ENCODE results near the gene SLC25A24.

The SLC25A24 gene

DNA sequence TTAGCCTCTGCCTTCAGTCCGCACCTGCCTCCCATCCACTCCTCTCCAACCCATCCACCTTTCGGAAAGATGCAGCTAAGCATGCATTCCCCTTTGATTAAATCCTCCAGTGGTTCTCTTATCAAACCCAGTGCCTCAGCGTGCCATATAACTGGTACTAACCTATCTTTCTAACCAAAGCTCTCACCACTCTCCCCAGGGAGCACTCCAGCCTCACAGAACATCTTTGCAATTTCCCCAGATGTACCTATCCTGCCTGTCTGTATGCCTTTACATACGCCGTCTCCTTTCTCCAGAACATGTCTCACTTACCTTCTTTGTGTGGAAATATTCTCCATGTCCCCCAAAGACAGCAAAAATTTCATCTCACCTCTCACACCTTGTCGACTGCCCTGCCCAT, 80.0 kb downstream of the SLC25A24 start:
- no peak for DNase-seq (ENCODE audit: low read depth)
- no peak overlapping the region for H3K4me3 ChIP-seq (ENCODE audit: low read length)
- TF ChIP-seq, protein P1, sequence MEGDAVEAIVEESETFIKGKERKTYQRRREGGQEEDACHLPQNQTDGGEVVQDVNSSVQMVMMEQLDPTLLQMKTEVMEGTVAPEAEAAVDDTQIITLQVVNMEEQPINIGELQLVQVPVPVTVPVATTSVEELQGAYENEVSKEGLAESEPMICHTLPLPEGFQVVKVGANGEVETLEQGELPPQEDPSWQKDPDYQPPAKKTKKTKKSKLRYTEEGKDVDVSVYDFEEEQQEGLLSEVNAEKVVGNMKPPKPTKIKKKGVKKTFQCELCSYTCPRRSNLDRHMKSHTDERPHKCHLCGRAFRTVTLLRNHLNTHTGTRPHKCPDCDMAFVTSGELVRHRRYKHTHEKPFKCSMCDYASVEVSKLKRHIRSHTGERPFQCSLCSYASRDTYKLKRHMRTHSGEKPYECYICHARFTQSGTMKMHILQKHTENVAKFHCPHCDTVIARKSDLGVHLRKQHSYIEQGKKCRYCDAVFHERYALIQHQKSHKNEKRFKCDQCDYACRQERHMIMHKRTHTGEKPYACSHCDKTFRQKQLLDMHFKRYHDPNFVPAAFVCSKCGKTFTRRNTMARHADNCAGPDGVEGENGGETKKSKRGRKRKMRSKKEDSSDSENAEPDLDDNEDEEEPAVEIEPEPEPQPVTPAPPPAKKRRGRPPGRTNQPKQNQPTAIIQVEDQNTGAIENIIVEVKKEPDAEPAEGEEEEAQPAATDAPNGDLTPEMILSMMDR (conservative IDR thresholded peaks at IDR 0.05; ENCODE audit: low read length) = no peak

GRCh38 chr1:108119500-108119899, 80.6 kb downstream of the SLC25A24 start:
- H3K4me3 ChIP-seq (ENCODE audit: low read length) = no peak overlapping the region
- DNase-seq (ENCODE audit: low read depth) = no peak
- TF ChIP-seq, protein P1 (conservative IDR thresholded peaks at IDR 0.05; ENCODE audit: low read length) = no peak

DNA sequence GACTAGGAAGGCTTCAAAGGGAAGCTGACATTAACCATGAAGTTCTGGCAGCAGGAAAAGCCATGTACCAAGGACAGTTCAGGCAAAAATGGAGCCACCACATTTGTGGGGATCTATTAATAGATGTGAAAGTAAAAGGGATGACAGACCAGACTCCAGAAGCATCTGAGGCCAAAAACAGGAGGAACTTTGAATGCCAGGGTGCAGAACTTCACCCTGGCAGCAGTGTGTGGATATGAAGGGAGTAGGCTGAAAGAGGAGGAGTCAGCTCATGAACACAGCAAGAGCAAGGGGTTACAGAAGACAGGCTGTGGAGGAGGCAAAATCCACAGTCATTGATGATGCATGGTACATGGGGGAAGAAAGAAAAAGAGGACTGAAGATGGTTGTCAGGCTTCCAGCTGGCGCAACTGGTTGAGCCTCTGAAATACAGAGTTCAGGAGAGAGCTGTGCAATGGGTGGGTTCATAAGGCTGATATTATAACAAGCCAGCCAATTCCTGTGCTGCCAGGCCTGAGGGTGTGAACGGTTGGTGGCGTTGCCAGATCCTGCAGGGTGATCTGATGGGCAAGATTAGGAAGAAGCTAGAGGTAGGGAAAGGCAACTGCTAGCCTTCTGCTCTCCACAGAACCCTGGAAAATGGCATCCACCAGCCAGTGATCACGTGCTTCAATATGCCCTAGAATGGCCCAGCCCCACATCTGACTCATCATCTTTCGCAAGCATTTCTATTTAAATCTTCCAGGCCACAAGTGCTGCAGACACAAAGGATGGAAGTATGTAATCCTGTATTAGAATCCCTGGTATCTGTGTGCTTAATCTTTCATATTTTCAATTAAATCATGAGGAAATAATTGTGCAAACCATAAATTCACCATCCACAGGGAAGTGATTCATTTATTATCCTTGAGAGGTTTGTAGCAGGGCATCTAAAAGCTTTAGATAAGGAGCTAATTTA, 81.9 kb downstream of the SLC25A24 start:
- H3K4me3 ChIP-seq (ENCODE audit: low read length) = no peak overlapping the region
- TF ChIP-seq, protein P1 (conservative IDR thresholded peaks at IDR 0.05; ENCODE audit: low read length) = no peak
- peak; percentile 85 for DNase-seq (ENCODE audit: low read depth)

GRCh38 chr1:108117237-108117636, 82.9 kb downstream of the SLC25A24 start:
- DNase-seq (ENCODE audit: low read depth) = no peak
- TF ChIP-seq, protein P1 (conservative IDR thresholded peaks at IDR 0.05; ENCODE audit: low read length) = no peak
- no peak overlapping the region for H3K4me3 ChIP-seq (ENCODE audit: low read length)

DNA sequence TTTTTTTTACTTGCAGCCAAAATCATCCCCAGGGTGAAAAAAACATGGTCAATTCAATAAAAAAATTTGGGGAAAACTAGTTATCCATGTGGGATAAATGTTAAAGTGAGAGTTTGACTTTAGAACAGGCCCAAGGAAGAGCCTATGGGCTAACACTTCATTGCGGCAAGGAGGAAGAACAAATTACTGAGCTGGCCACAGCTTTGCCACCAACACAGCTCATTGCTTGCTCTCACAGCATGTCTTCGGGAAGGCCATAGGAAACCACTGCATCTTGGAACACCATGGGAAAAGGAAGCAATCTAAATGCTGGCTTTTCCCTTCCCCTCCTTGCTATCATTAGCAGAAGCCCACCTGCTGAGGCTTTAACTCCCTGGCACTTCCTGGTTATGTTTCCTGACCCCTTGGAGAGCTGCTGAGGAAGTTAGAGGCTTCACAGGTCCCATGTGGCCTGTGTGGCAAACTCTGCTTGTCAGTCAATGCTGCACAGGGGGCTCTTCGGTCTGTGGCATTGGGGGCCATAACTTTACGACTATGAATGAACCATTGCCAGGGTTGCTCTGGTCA, 86.0 kb downstream of the SLC25A24 start:
- TF ChIP-seq, protein P1 (conservative IDR thresholded peaks at IDR 0.05; ENCODE audit: low read length) = no peak

GRCh38 chr1:108113496-108113895, 86.6 kb downstream of the SLC25A24 start:
- TF ChIP-seq, protein P1 (conservative IDR thresholded peaks at IDR 0.05; ENCODE audit: low read length) = no peak
- DNase-seq (ENCODE audit: low read depth) = peak; percentile 34
- no peak overlapping the region for H3K4me3 ChIP-seq (ENCODE audit: low read length)

More for the DNA sequence above, 86.0 kb downstream of the SLC25A24 start:
- DNase-seq (ENCODE audit: low read depth) = no peak
- H3K4me3 ChIP-seq (ENCODE audit: low read length) = no peak overlapping the region
